HEK293 (cell line): ENCODE data around the gene JAGN1.

Source experiments
- ZNF426 ChIP-seq: fragments of 450-650 bp; formaldehyde crosslinking; IDR thresholded peaks from 2 replicates; pipeline ENCODE4 v1.5.1; 2017; ENCODE audit warnings: missing biosample characterization, missing genetic modification characterization, mild to moderate bottlenecking, inconsistent platforms, moderate library complexity
- ZNF521 ChIP-seq: fragments of 450-650 bp; formaldehyde crosslinking; IDR thresholded peaks from 2 replicates; pipeline ENCODE4 v1.5.1; 2017; ENCODE audit warnings: missing biosample characterization, mild to moderate bottlenecking, missing genetic modification characterization
- ZSCAN30 ChIP-seq: fragments of 450-650 bp; IDR thresholded peaks from 2 replicates; pipeline ENCODE4 v1.5.1; 2018; ENCODE audit warnings: missing biosample characterization, mild to moderate bottlenecking, missing genetic modification characterization, moderate library complexity

DNA sequence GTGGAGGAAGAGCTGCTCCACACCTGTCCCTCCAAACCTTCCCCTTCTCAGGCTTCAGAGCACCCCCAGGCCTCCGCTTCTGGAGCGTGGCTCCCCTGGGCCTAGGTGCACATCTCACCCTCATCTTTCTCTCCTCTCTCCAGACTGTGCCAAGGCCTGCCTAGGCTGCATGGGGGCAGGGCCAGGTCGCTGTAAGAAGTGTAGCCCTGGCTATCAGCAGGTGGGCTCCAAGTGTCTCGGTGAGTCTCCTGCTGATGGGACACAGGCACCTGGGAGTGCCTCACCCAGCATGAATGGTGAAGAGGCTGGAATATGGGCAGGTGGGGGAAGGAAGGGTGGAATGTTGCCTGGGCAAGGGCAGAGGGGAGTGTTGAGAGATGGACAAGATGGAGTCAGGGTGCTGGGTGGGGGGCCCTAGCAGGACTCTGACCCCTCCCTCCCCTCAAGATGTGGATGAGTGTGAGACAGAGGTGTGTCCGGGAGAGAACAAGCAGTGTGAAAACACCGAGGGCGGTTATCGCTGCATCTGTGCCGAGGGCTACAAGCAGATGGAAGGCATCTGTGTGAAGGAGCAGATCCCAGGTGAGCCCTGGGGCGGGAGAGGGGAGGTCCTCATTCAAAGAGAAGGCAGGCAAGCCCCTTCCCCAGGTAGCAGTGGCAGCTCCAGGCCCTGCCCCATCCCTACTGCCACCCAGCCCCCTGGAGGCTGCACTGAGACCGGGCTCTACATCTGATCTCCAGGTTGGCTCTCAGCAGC is 52.7 kb downstream of the JAGN1 start:
- TF ChIP-seq ZSCAN30 (no peak), ZNF521 (tag by site-specific recombination) (no peak), ZNF426 (no peak)
